WTC11 (cell line): ENCODE data around the gene IRF8.

ENCODE experiments used
- ATF2 ChIP-seq: sonication (generic); formaldehyde crosslinking; IDR thresholded peaks from 2 replicates; pipeline ENCODE4 v1.8.1; 2022; ENCODE audit warnings: low read depth, missing genetic modification reagents, borderline replicate concordance
- CTCF ChIP-seq: fragments of 200-600 bp; IDR thresholded peaks from 2 replicates; pipeline ENCODE4 v1.8.0; 2022; ENCODE audit warnings: antibody characterized with exemption
- NFATC4 ChIP-seq: fragments of 250-450 bp; sonication (Bioruptor Pico); IDR thresholded peaks from 2 replicates; pipeline ENCODE4 v1.9.0; 2021; ENCODE audit warnings: mild to moderate bottlenecking

GRCh38 chr16:85958731-85959130, 59.8 kb downstream of the IRF8 start:
- TF ChIP-seq CTCF = no peak
- no peak for TF ChIP-seq ATF2 (CRISPR knock-in tag)
- no peak for TF ChIP-seq NFATC4 (CRISPR knock-in tag)
